Urinary bladder (tissue), 4 donors: ENCODE data around the gene FOXI1. TPM values are rescaled to one million over a fixed set of nuclear protein-coding genes. Genes with fewer than 3 reads are reported as not detected.
"Not testable (repeated sequence)": the region's sequence is repeated elsewhere in the genome, so short reads cannot be mapped to it uniquely, and the experiment has no call there.

Experiments
- DNase-seq: peaks from one replicate; pipeline ENCODE4 v3.0.0-alpha.2; 2015; ENCODE audit errors: extremely low spot score
- H3K27ac ChIP-seq: one replicate; pipeline ENCODE4 v1.5.1; 2013; ENCODE audit warnings: low read depth, mild to moderate bottlenecking, moderate library complexity
- H3K36me3 ChIP-seq: one replicate; pipeline ENCODE4 v1.6.1; 2013; ENCODE audit warnings: mild to moderate bottlenecking, moderate library complexity; ENCODE audit not compliant: insufficient read depth
- H3K4me1 ChIP-seq: one replicate; pipeline ENCODE4 v1.6.1; 2013; ENCODE audit warnings: mild to moderate bottlenecking, moderate library complexity; ENCODE audit not compliant: insufficient read depth
- H3K4me3 ChIP-seq: one replicate; pipeline ENCODE4 v1.5.1; 2013; ENCODE audit warnings: low read depth, low read length
- WGBS: extraction: QIAGEN DNeasy Blood & Tissue Kit; methylation state at CpG from one replicate; pipeline ENCODE4 v1.1.7; 2013; 5-methylcytosine and 5-hydroxymethylcytosine counted together
- polyA plus RNA-seq: library from polyadenylated mRNA; stranded (reverse); fragments of 200-250 nt; gene quantifications from one replicate; pipeline ENCODE4 v1.2.3, GENCODE V29; 2013
- total RNA-seq: library from RNA; depleted of rRNA; stranded (reverse); fragments of >200 nt; gene quantifications from one replicate; pipeline ENCODE4 v1.2.3, GENCODE V29; 2014
- donor health status: healthy with polysubstance abuse.
- donor health status: healthy.

Gene FOXI1
- total and polyA plus RNA-seq, 2 donors: not detected

DNA sequence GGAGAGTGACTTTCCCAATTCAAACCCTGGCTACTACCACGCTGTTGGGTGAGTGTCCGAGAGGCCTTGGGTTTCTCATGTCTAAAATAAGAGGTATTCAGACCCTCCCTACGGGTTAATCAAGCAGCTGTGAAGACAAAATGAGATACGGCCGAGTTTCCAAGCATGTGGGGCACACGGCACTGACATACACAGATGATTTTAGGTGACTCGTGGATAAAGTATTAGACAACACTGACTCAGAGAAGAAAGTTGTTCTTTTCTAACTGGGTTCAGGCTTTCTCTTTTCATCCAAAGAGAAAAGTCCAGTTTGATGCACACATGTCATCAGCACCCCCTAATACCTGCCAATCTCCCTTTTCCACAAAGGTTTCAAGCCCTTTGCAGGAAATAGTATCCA, 15.6 kb downstream of the FOXI1 start:
- Histone ChIP-seq H3K4me3 (no peak overlapping the region), H3K36me3 (no peaks in the 10 kb centered on the region), H3K4me1 (no peaks in the 10 kb centered on the region), H3K27ac (no peak overlapping the region)
- DNase-seq: no peak
- WGBS: 76% methylated on average over 7 of the region's 7 CpGs

DNA sequence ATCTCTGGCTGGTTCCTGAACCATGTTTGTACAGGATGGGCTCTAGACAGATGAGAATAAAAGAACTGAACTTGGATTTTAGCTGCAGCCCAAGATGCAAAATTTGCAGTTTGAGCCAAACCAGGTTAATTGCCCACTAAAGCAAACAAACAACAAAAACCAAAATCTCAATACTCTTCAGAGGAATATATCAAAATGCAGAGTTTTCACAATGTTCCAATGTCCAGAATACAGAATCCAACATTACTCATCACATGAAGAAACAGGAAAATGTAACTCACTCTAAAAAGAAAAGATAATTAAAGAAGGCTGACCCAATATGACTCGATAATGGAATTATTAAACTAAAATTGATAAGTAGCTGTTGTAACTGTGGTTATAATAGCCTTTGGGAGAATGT, 20.4 kb downstream of the FOXI1 start:
- no peak overlapping the region for H3K27ac ChIP-seq
- no peak for DNase-seq
- WGBS: 80% methylated on average over 1 of the region's 1 CpG

DNA sequence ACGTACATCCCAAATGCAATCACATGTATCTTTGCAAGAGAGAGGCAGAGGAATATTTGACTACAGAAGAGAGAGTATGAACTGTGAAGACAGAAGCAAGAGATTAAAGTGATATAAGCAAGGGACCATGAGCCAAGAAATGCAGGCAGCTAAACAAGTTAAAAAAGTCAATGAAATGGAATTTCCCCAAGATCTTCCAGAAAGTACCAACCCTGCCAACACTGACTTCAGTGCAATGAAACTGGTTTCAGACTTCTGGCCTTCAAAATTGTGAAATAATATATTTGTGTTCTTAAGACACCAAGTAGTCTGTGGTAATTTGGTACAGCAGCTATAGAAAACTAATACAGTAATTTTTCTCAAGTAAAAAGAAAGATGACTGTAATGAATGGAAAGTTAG, 20.9 kb downstream of the FOXI1 start:
- 74% methylated on average over 1 of the region's 1 CpG for whole genome bisulfite sequencing

More for the DNA sequence above, 20.4 kb downstream of the FOXI1 start:
- no peak overlapping the region for H3K4me3 ChIP-seq
- H3K4me1 ChIP-seq: no peaks in the 10 kb centered on the region
- no peaks in the 10 kb centered on the region for H3K36me3 ChIP-seq

DNA sequence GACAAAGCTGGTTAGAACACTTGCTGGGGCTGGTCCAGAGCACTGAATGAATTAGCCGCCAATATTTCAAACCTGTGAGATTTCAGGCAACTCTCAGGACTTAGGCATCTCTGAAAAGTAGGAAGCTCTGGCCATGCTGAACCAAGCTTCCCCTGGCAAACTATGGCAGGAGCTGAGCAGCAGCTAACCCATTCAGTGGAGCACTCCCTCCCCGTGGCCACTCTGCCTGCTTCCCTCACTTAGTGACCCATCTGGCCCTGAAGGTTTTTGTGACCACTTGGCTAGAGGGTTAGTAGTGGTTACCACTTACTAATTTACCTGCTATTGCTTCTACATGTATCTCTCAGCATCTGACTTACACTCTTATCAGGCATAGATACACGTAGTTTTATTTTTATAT, 25.5 kb downstream of the FOXI1 start:
- Histone ChIP-seq H3K36me3 (no peaks in the 10 kb centered on the region), H3K27ac (no peak overlapping the region), H3K4me1 (no peaks in the 10 kb centered on the region), H3K4me3 (no peak overlapping the region)
- 75% methylated on average over 3 of the region's 3 CpGs for WGBS
- DNase-seq: no peak

More for the DNA sequence above, 20.9 kb downstream of the FOXI1 start:
- H3K36me3 ChIP-seq: no peaks in the 10 kb centered on the region
- no peak overlapping the region for H3K27ac ChIP-seq
- H3K4me1 ChIP-seq: no peaks in the 10 kb centered on the region
- no peak overlapping the region for H3K4me3 ChIP-seq
- DNase-seq: no peak

DNA sequence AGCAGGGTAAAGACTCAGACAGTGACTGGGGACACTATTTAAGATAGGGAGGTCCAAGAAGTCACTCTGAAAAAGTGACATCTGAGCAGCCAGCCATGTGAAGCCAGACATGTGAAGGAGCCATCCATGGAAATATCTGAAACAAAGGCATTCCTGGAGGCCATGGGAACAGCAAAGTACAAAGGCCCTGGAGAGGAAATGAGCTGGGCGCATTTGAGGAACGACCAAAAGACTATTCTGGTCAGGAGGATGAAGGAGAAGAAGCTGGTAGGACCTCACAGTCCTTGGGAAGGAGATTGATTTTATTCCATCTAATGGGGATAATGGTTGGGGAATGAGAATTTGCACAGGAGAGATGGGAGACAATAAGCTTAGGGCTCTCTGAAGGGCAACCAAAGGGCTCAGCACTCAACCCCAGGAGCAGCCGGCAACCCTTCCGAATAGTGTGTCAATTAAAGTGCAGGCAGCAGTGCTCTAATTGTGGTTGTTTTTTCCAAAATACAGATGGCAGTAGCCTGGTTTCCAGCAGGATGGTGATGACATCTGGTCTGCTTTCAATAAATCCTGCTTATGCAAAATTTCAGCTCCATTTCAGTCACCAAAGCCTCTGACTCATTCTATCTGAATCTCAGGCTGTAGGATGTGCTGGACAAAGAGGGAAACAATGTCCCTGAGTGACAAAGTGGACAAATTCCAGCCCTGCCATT, 26.7 kb downstream of the FOXI1 start:
- Histone ChIP-seq H3K4me1 (no peaks in the 10 kb centered on the region), H3K27ac (no peak overlapping the region), H3K36me3 (no peaks in the 10 kb centered on the region), H3K4me3 (no peak overlapping the region)
- DNase-seq: no peak
- 72% methylated on average over 4 of the region's 4 CpGs for WGBS

DNA sequence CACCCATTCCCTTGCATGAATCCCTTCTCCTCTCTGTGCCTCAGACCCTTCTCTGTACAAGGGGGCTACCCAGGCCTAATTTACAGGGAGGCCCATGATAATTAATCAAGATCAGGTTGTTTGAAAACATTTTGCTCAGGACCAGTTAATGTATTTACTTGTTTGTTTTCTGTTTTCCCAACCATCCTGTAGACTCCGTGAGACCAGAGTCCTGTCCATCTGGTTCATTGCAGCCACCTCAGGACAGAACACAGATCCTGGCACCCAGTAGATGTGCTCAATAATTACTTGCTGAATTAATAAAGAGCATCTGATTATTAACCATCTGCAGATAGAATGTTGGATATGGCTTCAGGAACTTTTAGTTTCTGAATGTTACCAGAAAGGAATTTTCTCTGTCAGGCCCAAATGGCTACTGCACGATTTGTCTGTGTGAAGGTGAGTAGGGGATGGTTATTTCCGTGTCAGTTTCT, 27.3 kb downstream of the FOXI1 start:
- DNase-seq: no peak
- Histone ChIP-seq H3K4me3 (no peak overlapping the region), H3K4me1 (no peaks in the 10 kb centered on the region), H3K27ac (no peak overlapping the region), H3K36me3 (no peaks in the 10 kb centered on the region)
- WGBS: 71% methylated on average over 3 of the region's 3 CpGs

DNA sequence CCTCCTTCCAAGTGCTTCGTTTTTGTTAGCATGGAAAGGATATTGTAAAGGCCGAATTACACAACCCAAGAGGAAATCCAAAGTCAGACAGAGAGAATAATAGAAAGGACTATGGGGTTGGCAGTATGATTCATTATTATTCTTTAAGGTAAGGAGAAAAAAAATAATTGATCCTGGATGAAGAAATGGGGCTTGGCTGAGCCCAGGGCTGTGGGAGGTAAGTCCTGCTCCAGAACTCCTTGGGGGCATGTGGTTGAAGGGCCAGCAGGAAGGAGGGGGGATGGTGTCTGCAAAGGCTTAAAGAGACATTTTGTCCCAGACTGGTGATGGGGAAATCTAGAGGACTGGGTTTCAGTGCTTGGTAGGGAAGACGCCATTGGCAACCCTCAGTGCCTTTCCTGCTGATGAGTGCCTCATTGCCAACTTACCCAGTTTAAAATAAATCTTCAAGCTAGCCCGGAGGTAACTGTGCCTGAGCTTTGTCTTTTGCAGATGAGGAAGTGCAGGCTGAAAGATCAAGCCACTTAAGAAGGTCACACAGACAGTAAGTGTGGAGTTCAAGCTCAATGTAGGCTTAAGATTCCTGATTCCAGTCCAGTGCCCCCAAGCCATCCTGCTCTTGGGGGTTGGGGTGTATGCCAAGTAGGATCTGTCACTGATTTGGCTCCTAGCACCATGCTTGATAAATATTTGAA, 30.2 kb downstream of the FOXI1 start:
- Histone ChIP-seq H3K4me3 (no peak overlapping the region), H3K27ac (no peak overlapping the region), H3K4me1 (no peaks in the 10 kb centered on the region), H3K36me3 (no peaks in the 10 kb centered on the region)
- DNase-seq: no peak
- WGBS: 67% methylated on average over 4 of the region's 4 CpGs

DNA sequence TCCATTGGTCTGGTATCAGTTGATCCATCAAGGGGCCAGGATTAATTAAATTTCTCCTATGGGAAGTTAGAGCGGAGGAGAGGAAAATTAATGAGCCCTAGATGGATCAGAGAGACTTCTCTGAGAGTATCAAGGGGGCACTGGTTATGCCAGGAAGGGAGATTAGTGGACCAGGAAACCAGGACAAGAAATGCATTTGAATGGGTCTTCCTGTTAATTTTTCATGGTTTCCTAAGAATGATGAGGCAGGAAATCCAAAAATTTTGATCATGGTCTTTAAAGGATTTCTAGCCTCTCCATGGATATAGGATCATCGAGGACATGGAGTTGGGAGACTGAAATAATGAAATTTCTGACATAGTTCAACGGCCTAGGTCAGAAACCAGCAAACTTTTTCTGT, 30.8 kb downstream of the FOXI1 start:
- H3K4me1 ChIP-seq: no peaks in the 10 kb centered on the region
- DNase-seq: no peak
- WGBS: 68% methylated on average over 3 of the region's 3 CpGs
- H3K36me3 ChIP-seq: no peaks in the 10 kb centered on the region
- H3K27ac ChIP-seq: no peak overlapping the region
- H3K4me3 ChIP-seq: no peak overlapping the region

DNA sequence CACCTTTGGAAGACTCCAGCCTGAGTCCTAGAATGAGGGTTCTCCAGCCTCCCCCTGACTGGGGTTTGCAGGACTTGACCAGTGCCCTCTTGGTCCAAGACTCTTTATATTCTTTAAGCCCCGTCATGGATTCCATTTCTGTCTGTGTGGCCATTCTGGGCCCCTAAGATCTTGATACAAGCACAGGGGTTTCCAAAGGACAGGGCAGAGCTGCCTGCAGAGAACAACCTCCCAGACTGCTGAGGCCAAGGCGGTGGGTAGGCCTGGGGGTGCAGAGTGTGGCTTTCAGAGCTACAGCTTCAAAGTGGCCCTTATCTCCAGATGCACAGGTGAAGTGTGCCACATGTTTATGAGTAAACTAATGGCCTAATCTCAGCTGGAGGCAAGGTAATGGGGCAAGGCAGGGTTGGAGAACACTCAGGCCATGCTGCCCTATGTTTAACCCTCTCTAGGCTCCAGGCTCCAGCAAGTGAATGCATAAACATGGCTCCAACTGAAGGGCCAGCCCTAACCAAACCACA, 32.1 kb downstream of the FOXI1 start:
- Histone ChIP-seq H3K4me1 (no peaks in the 10 kb centered on the region), H3K36me3 (no peaks in the 10 kb centered on the region), H3K4me3 (no peak overlapping the region), H3K27ac (no peak overlapping the region)
- DNase-seq: no peak
- WGBS: 85% methylated on average over 2 of the region's 2 CpGs

DNA sequence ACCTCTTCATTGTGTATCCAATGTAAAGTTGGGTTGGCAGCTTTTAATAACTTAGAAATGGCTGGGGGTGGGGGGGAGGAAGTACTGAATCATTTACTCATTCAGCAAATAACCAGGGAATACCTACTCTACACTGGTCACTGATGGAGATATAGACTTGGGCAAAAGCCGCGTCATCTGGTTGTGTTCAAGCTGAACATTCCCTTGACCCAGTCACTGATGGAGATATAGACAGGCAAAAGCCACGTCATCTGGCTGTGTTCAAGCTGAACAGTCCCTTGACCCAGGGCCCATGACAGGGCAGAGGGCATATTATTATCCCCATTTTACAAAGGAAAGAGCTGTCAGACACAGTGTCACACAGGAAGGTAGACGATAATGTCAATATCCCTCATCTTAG, 32.6 kb downstream of the FOXI1 start:
- DNase-seq: no peak
- WGBS: 95% methylated on average over 4 of the region's 4 CpGs

DNA sequence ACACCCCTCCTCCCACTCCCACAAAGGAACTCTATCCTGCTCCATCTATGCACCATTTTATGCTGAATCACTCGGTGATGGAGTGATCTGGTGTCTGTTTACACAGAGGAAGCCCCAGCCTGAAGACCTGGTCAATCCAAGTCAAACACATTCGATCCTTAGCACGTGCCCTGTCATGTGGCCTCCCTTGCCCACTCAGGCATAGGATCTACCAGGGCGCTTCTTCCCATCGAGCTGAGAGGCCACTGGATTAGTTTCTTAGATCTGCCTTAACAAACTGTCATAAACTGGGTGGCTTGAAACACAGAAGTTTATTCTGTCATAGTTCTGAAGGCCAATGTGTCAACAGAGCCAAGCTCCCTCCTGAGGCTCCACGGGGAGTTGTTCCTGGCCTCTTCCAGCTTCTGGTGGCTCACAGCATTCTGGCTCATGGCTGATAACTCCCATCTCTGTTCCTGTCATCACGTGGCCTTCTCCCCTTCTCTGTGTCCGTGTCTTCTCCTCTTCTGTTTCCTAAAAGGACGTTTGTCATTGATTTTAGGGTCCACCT, 34.2 kb downstream of the FOXI1 start:
- Histone ChIP-seq H3K4me3 (no peak overlapping the region), H3K27ac (no peak overlapping the region), H3K4me1 (no peaks in the 10 kb centered on the region), H3K36me3 (no peaks in the 10 kb centered on the region)
- 80% methylated on average over 9 of the region's 9 CpGs for WGBS
- DNase-seq: no peak

More for the DNA sequence above, 32.6 kb downstream of the FOXI1 start:
- Histone ChIP-seq H3K27ac (no peak overlapping the region), H3K4me1 (no peaks in the 10 kb centered on the region), H3K4me3 (no peak overlapping the region), H3K36me3 (no peaks in the 10 kb centered on the region)

DNA sequence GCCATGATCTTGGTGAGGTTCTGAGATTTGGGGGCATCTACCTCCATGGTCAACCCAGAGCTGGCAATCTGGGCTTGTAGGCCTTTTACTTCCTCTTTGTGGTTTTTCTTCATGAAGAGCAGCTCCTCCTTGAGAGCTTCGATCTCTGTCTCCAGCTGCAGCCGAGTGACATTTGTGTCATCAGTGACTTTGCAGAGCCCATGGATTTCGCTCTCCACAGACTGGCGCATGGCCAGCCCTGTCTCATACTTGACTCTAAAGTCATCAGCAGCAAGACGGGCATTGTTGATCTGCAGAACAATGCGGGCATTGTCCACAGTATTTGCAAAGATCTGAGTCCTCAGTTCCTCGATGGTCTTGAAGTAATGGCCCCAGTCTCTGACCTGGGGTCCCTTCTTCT, 35.5 kb downstream of the FOXI1 start:
- DNase-seq, H3K4me3 ChIP-seq, H3K4me1 ChIP-seq, H3K27ac ChIP-seq, H3K36me3 ChIP-seq: not testable (repeated sequence)
- WGBS: 87% methylated on average over 7 of the region's 7 CpGs

DNA sequence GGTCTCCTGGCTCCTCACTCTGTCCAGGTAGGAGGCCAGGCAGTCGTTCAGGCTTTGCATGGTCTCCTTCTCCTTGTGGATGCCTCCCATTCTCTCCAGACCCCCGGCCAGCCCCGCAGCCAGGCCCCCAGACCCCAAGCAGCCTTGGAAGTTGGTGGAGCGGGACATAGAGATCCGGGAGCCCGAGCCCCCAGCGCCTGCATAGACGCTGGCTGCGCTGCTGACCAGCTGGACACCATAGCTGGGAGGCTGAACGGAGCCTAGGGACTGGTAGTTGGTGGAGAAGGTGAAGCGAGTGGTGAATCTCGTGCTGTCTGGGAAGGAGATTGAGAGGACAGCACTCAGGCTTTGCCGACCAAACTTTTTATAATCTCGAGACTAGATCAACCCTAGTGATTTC, 35.9 kb downstream of the FOXI1 start:
- H3K4me1 ChIP-seq: no peaks in the 10 kb centered on the region
- DNase-seq: no peak
- no peaks in the 10 kb centered on the region for H3K36me3 ChIP-seq
- WGBS: 89% methylated on average over 14 of the region's 14 CpGs
- H3K4me3 ChIP-seq: no peak overlapping the region
- no peak overlapping the region for H3K27ac ChIP-seq

DNA sequence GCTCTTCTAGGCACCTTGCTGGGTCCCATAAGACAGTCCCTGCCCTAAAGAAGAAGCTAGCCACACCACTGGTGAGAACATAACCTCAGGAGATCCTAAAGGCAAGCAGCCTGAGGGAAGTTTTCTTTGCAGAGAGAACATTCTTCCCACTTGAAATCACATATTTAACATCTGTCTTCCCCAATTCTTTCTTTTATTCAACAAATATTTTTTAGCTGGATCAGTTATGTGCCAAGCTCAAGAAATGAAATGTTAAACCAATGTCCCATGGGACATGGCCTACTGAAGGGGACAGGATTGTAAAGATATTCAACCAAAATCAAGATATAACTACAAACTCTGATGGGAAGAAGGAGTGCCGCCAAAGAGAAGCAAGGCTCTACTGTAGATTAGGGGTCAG, 36.5 kb downstream of the FOXI1 start:
- H3K4me3 ChIP-seq: no peak overlapping the region
- H3K27ac ChIP-seq: no peak overlapping the region
- no peaks in the 10 kb centered on the region for H3K4me1 ChIP-seq
- no peak for DNase-seq
- no peaks in the 10 kb centered on the region for H3K36me3 ChIP-seq
- WGBS: 93% methylated on average over 1 of the region's 1 CpG
